ENCODE data around the gene RFT1. TPM values are rescaled to one million over a fixed set of nuclear protein-coding genes. Genes with fewer than 3 reads are reported as not detected.

RFT1 gene
- total RNA-seq, 1 experiment from 2014 or later = 26.3 TPM

DNA sequence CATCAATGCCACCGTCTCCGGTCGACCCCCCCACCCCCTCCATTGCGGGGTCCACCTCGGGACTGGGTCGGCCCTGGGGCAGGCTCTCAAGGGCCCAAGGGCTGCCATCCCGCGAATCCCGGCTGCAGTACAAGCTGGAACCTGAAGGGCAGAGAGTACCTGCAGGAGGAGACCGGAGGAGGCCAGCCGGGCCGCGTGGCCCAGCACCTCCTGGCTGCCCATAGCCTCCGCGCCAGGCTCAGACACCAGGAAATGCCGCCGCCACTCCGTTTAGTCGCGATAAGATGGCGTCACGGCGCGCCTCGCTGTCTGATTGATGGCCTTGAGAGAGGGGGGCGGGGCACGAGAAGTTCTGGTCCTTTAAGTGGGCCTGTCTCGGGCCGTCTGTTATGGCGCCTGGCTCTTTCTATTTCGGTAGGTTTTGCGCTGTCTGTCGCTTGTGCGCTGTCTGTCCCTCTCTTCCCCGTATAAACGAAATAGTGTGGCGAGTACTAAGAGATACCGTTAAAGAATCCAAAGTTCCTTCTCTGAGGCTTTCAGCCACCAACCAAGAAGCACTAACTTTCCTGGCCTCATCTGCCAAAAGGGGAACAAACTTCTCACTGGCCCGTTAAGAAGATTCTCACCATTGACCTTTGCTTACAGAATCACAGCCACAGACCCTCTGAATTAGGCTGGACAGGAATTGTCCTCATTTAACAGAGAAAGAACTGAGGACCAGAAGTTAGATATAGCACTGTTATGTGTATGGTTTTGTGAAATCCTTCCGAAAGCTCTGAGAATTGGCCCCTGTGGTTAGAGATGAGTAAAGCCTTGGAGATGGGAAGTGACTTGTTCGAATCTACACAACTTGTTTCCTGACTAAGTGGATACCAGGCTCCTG lies at the start of gene RFT1 (continued):
- TF ChIP-seq, protein P1, sequence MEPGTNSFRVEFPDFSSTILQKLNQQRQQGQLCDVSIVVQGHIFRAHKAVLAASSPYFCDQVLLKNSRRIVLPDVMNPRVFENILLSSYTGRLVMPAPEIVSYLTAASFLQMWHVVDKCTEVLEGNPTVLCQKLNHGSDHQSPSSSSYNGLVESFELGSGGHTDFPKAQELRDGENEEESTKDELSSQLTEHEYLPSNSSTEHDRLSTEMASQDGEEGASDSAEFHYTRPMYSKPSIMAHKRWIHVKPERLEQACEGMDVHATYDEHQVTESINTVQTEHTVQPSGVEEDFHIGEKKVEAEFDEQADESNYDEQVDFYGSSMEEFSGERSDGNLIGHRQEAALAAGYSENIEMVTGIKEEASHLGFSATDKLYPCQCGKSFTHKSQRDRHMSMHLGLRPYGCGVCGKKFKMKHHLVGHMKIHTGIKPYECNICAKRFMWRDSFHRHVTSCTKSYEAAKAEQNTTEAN (CRISPR knock-in tag; IDR thresholded peaks at IDR 0.05) = no peak
- TF ChIP-seq NFYB (CRISPR knock-in tag; conservative IDR thresholded peaks at IDR 0.05; ENCODE audit: low read depth) (peak; percentile 49; the same call in 1 of the 2 replicates), SP1 (CRISPR knock-in tag; conservative IDR thresholded peaks at IDR 0.05) (peak; percentile 89; the same call in 1 of the 2 replicates), ZNF317 (CRISPR knock-in tag; IDR thresholded peaks at IDR 0.05; ENCODE audit: borderline replicate concordance, low read depth) (no peak), ATF1 (CRISPR knock-in tag; IDR thresholded peaks at IDR 0.05) (no peak; the same call in 1 of the 2 replicates), GRHL2 (CRISPR knock-in tag; IDR thresholded peaks at IDR 0.05; ENCODE audit: insufficient replicate concordance, severe bottlenecking) (no peak), ELF4 (CRISPR knock-in tag; IDR thresholded peaks at IDR 0.05; ENCODE audit: low read depth) (0 out of 2 replicates have a peak, but pooled peaks have one; percentile 23), SOX15 (CRISPR knock-in tag; IDR thresholded peaks at IDR 0.05) (no peak), FOXP1 (CRISPR knock-in tag; IDR thresholded peaks at IDR 0.05; ENCODE audit: borderline replicate concordance) (peak; percentile 23; the same call in 1 of the 2 replicates), TEAD4 (CRISPR knock-in tag; IDR thresholded peaks at IDR 0.05) (no peak), JUN (CRISPR knock-in tag; IDR thresholded peaks at IDR 0.05) (no peak), GTF2I (CRISPR knock-in tag; conservative IDR thresholded peaks at IDR 0.05) (no peak), RELA (CRISPR knock-in tag; IDR thresholded peaks at IDR 0.05; ENCODE audit: borderline replicate concordance) (no peak), ZNF396 (CRISPR knock-in tag; IDR thresholded peaks at IDR 0.05; ENCODE audit: borderline replicate concordance) (no peak)
- TF ChIP-seq, protein P2, sequence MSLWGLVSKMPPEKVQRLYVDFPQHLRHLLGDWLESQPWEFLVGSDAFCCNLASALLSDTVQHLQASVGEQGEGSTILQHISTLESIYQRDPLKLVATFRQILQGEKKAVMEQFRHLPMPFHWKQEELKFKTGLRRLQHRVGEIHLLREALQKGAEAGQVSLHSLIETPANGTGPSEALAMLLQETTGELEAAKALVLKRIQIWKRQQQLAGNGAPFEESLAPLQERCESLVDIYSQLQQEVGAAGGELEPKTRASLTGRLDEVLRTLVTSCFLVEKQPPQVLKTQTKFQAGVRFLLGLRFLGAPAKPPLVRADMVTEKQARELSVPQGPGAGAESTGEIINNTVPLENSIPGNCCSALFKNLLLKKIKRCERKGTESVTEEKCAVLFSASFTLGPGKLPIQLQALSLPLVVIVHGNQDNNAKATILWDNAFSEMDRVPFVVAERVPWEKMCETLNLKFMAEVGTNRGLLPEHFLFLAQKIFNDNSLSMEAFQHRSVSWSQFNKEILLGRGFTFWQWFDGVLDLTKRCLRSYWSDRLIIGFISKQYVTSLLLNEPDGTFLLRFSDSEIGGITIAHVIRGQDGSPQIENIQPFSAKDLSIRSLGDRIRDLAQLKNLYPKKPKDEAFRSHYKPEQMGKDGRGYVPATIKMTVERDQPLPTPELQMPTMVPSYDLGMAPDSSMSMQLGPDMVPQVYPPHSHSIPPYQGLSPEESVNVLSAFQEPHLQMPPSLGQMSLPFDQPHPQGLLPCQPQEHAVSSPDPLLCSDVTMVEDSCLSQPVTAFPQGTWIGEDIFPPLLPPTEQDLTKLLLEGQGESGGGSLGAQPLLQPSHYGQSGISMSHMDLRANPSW (CRISPR knock-in tag; conservative IDR thresholded peaks at IDR 0.05; ENCODE audit: low read depth) = no peak
- TF ChIP-seq, protein P3, sequence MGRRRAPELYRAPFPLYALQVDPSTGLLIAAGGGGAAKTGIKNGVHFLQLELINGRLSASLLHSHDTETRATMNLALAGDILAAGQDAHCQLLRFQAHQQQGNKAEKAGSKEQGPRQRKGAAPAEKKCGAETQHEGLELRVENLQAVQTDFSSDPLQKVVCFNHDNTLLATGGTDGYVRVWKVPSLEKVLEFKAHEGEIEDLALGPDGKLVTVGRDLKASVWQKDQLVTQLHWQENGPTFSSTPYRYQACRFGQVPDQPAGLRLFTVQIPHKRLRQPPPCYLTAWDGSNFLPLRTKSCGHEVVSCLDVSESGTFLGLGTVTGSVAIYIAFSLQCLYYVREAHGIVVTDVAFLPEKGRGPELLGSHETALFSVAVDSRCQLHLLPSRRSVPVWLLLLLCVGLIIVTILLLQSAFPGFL (CRISPR knock-in tag; IDR thresholded peaks at IDR 0.05; ENCODE audit: borderline replicate concordance) = no peak
- TF ChIP-seq, protein P4, sequence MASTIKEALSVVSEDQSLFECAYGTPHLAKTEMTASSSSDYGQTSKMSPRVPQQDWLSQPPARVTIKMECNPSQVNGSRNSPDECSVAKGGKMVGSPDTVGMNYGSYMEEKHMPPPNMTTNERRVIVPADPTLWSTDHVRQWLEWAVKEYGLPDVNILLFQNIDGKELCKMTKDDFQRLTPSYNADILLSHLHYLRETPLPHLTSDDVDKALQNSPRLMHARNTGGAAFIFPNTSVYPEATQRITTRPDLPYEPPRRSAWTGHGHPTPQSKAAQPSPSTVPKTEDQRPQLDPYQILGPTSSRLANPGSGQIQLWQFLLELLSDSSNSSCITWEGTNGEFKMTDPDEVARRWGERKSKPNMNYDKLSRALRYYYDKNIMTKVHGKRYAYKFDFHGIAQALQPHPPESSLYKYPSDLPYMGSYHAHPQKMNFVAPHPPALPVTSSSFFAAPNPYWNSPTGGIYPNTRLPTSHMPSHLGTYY (CRISPR knock-in tag; IDR thresholded peaks at IDR 0.05) = no peak
- TF ChIP-seq, protein P5, sequence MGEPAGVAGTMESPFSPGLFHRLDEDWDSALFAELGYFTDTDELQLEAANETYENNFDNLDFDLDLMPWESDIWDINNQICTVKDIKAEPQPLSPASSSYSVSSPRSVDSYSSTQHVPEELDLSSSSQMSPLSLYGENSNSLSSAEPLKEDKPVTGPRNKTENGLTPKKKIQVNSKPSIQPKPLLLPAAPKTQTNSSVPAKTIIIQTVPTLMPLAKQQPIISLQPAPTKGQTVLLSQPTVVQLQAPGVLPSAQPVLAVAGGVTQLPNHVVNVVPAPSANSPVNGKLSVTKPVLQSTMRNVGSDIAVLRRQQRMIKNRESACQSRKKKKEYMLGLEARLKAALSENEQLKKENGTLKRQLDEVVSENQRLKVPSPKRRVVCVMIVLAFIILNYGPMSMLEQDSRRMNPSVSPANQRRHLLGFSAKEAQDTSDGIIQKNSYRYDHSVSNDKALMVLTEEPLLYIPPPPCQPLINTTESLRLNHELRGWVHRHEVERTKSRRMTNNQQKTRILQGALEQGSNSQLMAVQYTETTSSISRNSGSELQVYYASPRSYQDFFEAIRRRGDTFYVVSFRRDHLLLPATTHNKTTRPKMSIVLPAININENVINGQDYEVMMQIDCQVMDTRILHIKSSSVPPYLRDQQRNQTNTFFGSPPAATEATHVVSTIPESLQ (CRISPR knock-in tag; IDR thresholded peaks at IDR 0.05) = no peak
- TF ChIP-seq, protein P6, sequence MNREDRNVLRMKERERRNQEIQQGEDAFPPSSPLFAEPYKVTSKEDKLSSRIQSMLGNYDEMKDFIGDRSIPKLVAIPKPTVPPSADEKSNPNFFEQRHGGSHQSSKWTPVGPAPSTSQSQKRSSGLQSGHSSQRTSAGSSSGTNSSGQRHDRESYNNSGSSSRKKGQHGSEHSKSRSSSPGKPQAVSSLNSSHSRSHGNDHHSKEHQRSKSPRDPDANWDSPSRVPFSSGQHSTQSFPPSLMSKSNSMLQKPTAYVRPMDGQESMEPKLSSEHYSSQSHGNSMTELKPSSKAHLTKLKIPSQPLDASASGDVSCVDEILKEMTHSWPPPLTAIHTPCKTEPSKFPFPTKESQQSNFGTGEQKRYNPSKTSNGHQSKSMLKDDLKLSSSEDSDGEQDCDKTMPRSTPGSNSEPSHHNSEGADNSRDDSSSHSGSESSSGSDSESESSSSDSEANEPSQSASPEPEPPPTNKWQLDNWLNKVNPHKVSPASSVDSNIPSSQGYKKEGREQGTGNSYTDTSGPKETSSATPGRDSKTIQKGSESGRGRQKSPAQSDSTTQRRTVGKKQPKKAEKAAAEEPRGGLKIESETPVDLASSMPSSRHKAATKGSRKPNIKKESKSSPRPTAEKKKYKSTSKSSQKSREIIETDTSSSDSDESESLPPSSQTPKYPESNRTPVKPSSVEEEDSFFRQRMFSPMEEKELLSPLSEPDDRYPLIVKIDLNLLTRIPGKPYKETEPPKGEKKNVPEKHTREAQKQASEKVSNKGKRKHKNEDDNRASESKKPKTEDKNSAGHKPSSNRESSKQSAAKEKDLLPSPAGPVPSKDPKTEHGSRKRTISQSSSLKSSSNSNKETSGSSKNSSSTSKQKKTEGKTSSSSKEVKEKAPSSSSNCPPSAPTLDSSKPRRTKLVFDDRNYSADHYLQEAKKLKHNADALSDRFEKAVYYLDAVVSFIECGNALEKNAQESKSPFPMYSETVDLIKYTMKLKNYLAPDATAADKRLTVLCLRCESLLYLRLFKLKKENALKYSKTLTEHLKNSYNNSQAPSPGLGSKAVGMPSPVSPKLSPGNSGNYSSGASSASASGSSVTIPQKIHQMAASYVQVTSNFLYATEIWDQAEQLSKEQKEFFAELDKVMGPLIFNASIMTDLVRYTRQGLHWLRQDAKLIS (CRISPR knock-in tag; IDR thresholded peaks at IDR 0.05; ENCODE audit: borderline replicate concordance) = no peak
- TF ChIP-seq, protein P7, sequence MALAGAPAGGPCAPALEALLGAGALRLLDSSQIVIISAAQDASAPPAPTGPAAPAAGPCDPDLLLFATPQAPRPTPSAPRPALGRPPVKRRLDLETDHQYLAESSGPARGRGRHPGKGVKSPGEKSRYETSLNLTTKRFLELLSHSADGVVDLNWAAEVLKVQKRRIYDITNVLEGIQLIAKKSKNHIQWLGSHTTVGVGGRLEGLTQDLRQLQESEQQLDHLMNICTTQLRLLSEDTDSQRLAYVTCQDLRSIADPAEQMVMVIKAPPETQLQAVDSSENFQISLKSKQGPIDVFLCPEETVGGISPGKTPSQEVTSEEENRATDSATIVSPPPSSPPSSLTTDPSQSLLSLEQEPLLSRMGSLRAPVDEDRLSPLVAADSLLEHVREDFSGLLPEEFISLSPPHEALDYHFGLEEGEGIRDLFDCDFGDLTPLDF (CRISPR knock-in tag; IDR thresholded peaks at IDR 0.05) = no peak
- TF ChIP-seq, protein P8, sequence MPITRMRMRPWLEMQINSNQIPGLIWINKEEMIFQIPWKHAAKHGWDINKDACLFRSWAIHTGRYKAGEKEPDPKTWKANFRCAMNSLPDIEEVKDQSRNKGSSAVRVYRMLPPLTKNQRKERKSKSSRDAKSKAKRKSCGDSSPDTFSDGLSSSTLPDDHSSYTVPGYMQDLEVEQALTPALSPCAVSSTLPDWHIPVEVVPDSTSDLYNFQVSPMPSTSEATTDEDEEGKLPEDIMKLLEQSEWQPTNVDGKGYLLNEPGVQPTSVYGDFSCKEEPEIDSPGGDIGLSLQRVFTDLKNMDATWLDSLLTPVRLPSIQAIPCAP (CRISPR knock-in tag; IDR thresholded peaks at IDR 0.05) = no peak
- TF ChIP-seq, protein P9, sequence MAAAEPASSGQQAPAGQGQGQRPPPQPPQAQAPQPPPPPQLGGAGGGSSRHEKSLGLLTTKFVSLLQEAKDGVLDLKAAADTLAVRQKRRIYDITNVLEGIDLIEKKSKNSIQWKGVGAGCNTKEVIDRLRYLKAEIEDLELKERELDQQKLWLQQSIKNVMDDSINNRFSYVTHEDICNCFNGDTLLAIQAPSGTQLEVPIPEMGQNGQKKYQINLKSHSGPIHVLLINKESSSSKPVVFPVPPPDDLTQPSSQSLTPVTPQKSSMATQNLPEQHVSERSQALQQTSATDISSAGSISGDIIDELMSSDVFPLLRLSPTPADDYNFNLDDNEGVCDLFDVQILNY (CRISPR knock-in tag; IDR thresholded peaks at IDR 0.05) = peak; percentile 92

Measured in WTC11 (cell line).